GM10266 (cell line): ENCODE data around the gene SRRT.

ENCODE experiments used
- DNase-seq: peaks from one replicate; pipeline ENCODE4 v3.0.0; 2012; ENCODE audit errors: extremely low spot score
- TF ChIP-seq, protein P1 (sequence below): IDR thresholded peaks from 2 replicates; pipeline ENCODE4 v1.5.1; 2012; ENCODE audit warnings: mild to moderate bottlenecking, low read depth; ENCODE audit not compliant: control insufficient read depth, insufficient read depth; ENCODE audit errors: missing control alignments

SRRT gene

DNA sequence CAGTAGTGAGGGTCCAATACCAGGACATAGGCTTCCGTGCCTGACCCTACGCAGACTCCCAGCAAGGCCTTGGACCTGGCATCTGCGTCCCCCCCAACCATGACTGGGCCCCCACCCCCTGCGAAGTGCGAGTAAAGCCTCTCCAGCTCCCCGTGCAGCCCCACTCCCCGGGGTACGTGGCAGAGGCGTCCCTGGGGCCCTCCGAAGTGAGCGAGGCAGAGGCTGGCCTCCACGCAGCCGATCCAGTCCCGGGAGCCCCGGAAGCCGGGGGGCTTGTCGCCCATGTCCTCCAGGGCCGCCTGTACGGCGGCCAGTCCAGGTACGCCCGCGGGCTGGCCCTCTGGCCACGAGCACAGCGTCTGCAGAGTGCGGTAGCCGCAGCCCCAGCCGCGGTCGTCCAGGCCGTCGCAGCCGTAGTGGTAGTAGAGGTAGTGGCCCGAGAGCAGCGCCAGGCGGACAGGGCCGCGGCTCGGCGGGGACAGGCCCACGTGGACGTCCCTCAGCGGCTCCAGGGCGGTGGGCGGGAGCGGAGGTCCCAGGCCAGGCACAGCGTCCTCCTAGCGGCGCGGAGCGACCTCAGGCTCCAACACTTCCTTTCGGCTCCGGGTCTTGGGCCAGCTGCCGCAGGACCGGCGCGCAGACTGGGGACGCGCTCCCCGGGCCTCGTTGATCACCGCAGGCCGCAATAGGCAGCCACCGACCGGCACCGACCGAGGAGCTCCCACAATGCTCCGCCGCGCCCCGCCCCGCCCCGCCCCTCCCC, 14.3 kb downstream of the SRRT start, which contains the start of gene UFSP1:
Gene UFSP1 (minus strand): TSS at position 728 of the 763 bp plus-strand sequence. CDS start 444 bp downstream, at position 284.
- TF ChIP-seq, protein P1, sequence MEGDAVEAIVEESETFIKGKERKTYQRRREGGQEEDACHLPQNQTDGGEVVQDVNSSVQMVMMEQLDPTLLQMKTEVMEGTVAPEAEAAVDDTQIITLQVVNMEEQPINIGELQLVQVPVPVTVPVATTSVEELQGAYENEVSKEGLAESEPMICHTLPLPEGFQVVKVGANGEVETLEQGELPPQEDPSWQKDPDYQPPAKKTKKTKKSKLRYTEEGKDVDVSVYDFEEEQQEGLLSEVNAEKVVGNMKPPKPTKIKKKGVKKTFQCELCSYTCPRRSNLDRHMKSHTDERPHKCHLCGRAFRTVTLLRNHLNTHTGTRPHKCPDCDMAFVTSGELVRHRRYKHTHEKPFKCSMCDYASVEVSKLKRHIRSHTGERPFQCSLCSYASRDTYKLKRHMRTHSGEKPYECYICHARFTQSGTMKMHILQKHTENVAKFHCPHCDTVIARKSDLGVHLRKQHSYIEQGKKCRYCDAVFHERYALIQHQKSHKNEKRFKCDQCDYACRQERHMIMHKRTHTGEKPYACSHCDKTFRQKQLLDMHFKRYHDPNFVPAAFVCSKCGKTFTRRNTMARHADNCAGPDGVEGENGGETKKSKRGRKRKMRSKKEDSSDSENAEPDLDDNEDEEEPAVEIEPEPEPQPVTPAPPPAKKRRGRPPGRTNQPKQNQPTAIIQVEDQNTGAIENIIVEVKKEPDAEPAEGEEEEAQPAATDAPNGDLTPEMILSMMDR, result no peak
- DNase-seq, result no peak

DNA sequence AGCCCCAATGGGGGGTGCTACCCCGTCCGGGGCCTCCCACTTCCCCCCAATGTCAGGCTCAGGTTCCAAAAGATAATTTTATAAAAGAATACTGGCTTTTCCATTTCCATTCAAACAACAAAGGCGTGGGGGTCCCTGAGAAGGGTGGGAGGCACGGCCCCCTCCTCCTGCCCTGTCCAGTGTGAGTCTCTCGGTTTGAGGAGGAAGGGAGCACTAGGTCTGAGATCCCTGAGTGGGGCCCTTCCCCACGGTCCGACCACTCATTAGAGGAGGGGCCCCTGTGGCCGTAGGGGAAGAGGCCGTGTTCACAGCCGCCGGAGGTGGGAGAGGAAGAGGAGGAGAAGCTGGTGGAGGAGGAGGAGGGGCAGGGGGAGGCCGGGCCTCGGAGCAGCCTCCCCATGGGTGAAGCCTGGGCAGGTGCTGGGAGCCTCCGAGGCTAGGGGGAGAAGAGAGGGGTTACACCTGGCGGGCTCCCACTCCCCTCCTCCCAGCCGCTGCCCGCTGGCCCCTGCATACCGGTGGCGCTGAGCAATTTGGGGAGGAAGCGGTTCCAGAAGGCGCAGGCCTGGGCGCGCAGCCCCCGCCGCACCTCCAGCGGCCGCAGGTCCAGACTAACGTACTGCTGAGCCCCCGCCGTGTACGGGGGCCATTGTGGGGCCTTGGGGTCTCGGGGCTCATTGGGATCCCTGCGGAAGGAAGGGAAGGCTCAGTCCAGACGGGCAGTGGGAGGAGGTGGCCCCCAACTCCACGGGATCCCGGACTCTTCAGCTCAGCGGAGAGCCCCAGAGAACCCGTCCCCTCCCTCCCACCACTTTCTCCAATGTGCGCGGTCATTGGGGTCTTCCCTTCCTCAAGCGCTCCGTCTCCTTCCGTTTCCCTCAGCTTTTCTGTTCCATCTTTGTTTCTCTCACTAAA, 16.0 kb downstream of the SRRT start:
- TF ChIP-seq, protein P1, result no peak
- no peak for DNase-seq

DNA sequence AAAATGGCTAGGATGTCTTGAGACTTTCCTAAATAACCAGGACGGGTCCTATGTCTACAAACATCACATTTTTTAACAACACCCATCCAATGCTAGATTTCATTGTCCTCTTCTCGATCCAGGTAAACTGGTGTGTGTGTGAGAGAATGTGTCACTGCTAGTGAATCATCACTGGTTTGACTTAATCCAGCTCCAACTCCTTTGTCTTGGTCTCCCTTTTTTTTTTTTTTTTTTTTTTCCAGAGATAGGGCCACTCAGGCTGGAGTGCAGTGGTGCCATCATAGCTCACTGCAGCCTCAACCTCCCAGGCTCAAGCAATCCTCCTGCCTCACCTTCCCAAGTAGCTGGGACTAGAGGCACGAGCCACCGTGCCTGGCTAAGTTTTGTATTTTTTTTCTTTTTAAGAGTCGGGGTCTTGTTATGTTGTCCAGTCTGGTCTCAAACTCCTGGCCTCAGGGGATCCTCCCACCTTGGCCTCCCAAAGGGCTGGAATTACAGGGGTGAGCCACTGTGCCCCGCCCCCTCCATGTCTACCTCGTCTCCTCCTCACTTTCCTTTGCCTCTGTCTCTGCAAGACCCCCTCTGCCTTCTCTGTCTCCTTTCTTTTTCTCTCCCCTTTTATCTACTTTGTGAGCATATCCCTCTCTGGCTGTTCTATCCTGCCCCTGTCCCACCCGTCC, 16.8 kb downstream of the SRRT start:
- TF ChIP-seq, protein P1, result no peak
- no peak for DNase-seq

DNA sequence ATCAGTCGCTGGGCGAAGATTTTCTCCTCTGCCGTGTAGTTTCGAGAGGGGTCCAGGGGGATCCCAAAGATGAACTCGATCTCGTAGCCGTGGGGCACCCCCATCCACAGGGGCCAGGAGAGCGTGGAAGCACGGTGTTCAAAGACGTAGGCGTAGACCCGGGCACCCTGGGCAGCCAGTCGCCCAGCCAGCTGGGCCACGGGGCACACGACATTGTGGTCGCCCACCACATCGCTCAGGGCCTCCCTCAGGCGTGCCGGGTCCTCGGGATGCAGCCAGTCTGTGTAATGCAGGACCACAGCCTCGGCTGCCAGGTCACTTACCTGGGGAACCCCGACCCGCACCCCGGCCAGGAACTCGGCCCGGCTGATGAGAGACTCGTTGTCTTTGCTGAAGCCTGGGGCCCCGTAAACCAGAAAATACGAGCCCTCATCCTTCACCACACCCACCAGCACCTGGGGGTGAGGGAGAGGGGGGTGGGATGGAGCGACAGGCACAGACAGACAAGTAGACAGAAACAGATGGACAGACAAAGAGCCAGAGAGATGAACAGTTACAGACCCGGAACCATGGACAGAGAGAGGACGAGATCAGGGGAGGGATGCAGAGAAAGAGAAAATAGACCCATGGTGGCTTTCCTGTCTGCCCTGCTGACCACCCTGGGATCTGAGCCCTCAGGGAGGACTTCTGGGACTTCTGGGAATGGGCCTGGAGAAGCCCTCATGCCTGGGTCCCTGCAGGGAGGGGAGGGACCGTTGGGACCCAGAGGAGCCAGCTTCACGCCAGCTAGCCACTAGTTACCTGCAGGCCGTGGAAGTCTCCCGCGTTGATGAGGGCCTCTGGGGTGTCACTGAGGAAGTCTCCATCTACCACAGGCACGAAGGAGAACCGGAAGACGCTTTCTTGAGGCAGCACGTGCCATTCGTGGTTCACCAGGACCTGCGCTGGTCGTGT, 17.7 kb downstream of the SRRT start:
- peak; percentile 13 for DNase-seq

DNA sequence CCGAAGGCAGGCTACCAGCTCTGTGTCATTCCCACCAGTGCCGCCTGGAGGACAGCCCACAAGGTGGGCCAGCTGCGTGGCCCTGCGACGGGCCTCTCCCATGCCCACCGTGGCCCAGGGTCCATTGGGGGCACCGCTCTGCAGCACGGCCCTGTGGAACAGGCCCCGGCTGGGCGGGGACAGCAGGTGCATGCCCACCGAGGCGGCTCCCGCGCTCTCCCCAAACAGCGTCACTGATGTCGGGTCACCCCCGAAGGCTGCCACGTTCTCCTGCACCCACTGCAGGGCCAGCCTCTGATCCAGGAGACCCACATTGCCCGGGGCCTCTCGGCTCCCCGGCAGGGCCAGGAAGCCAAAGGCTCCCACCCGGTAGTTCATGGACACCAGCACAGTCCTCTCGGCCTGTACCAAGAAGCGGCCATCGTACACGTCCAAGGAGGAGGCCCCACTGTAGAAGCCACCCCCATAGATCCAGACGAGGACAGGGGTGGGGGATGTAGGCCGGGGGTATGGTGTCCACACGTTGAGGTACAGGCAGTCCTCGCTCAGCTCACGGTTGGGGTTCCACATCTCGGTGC, 18.5 kb downstream of the SRRT start:
- DNase-seq, result peak; percentile 5

More for the DNA sequence above, 17.7 kb downstream of the SRRT start:
- TF ChIP-seq, protein P1, result no peak

More for the DNA sequence above, 18.5 kb downstream of the SRRT start:
- TF ChIP-seq, protein P1, result no peak
